ENCODE results near the gene ATP6V0C.

ATP6V0C gene

DNA sequence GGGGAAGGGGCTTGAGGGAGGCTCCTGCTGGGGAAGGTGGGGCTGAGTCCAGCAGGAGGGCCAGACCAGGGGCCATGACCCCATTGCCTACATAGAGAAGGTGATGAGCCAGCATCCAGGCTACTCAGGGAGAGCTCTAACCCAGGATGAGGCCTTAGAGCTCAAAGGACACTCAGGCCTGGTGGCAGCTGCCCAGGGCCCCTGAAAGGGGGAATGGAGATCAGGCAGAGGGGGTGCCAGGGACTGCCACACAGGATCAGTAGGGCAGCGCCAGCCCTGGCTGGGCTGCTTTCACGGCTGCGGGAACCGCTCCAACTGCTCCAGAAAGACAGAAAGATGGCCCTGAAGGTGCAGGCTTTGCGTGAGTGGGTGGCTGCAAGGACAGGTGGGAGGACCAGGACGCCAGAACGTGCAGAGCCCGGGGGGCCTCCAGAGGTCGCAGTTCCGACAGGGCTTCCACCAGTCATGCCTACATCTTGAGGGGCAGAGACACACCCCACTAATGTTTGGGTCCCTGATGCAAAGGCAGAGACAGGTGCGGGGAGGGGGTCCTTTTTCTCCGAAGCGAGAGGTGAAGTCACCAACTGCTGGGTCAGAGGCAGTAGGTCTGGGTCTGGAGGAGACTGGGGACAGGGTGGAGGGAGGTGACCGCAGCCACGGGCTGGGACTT is 882 bp upstream of the ATP6V0C start:
- DNase-seq, result no peak

DNA sequence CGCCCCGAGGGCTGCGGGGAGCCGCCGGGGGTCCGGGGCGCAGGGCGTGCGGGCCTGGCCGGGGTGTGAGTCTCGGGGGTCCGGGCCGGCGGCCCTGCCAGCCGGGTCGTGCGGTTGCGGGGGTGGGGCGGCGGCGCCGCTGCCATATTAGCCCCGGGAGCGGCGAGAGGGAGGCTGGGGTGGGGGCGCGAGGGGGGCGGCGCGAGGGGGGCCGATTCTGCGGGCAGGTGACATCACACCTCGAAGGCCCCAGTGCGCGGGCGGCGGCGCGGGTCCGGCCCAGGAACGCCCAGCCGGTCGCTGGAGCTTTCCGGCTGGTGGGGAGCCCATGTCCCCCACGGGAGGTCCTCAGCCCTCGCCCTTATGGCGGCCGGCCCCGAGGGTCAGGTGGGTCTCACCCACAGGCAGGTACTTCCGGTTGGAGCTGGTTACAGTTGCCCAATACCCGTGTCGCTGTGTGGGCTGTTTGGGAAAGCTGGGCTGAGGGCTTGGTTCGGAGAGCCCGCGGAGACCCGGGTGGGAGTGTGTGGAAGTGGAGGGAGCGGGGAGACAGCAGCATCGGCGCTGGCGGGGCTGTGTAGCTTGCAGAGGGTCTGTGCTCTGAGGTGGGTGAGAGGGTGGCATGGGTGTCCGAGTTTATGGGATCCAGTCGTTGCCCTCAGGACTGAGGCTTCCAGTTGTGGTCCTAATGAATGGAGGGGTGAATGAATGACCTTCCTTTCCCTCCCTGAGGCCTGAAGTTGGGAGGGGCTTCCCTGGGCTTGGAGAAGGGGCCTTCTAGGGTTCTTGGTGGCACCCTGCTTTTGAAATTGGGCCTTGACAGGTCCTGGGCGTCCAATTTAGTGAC is 804 bp downstream of the ATP6V0C start:
- DNase-seq, result peak; percentile 40 to 43

DNA sequence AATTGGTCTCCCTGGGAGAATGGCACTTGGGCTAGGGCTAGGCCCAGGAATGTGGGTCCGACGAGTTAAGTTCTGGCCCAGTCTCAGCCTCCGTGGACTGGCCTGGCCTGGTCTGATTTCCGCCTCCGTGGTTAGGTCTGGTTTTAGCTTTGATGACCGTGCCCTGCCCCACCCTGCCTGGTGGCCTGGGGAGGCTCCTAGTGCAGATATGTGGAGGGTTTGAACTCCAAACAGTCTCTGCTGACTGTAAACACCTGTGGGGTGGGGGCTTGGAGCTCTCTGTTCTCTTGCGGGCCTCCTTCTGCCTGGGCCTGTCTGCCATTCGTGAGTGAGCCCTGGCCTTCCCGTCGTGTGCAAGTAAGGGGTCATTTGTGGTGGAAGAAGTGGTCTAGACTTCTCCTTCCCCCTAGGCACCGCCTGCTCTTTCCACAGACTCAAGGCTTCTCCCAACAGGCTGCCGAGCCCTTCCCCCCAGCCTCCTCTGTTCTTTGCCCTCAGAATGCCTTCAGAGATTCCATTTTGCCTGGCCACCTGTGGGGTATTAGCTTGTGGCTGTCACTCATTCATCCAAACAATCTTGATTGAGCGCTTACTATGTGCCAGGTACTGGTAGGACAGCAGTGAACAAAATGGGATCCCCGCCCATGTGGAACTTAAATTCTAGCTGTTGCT is 1.6 kb downstream of the ATP6V0C start:
- DNase-seq, result no peak

DNA sequence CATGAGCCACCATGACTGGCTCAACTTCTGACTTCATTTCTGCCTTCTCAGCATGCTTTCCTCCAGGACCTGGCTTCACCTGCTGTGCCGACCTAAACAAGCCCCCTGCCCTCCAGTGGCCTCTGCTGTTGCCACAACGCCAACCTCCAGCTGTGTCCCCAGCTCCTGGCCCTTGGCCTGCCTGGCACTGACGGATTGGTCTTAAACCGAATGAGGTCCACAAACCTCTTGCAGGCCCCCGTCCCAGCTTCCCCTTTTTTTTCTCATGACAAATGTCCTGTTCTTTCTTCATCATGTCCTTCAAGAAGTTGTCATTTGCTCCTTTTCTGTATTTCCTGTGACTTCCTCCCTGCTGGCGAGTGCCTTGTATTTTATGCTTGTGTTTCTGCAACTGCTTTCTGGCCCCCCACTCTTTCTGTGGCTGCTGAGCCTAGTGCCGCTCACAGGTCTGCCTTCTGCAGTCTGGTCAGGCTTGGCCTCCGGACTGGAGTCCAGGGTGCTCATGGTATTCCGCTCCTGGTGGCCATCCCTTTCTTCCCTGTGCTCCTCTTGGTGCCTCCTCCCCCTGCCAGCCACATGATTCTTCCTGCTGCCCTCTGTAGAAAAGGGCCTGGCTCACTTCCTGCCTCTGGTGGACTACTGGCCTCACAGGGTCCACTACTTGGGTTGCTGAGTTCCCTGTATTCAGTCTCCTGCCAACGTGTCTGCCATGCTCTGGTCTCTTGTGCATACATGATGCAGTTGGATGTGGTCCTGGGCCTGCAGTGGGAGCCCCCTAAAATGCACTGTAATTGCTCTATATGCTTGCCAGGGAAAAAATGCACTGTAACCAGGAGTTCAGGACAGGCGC is 2.9 kb downstream of the ATP6V0C start:
- DNase-seq, result no peak

DNA sequence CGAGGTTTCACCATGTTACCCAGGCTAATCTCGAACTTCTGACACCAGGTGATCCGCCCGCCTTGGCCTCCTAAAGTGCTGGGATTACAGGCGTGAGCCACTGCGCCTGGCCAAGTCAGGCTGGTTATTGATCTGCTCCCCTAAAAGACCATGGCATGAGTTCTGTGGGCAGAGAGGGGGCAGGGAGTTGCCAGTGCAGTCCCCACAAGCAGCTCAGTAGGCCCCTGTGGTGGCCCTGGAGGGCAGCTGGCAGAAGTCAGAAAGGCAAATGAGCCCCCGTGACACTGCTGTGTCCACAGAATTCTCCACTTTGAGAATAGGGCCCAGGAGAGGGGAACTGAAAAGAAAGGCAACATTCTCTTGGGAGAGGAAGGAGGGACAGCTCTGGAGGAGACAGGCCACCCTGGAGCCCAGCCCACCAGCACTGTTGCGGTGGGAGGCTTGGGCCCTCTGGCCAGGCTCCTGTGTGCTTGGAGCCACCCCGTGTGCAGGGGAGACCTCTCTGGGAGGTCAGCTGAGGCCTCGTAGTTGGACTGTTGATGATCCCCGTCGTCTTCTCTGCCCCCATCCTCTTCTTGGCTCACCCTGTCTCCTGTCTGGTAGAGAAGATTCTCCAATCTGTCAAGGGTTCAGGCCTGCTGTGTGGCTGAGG is 4.3 kb downstream of the ATP6V0C start:
- no peak for DNase-seq

DNA sequence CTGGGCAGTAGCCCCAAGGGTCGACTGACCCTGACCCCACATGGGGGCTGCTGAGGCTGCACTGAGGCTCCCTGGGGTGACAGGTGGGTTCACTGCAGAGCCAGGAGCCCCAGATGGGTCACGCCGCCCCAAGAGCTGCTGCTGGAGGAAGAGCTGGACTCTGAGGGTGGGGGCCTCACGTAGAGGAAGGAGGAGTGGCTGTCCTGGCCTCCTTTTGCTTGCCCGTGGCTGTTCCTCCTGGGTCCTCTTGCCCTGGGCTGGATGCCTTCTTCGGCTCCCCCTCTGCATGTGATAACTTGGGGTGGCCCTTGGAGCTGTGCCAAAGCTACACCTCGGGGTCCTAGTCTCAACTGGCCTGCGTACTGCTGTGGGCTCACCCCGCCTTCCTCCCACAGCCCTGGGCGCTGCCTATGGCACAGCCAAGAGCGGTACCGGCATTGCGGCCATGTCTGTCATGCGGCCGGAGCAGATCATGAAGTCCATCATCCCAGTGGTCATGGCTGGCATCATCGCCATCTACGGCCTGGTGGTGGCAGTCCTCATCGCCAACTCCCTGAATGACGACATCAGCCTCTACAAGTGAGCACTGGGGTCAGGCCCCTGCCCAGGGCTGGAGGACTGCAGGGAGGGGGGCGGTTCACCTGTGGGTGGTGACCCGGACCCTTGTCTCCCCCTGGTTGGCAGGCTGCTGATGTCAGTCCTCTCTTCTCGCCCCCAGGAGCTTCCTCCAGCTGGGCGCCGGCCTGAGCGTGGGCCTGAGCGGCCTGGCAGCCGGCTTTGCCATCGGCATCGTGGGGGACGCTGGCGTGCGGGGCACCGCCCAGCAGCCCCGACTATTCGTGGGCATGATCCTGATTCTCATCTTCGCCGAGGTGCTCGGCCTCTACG is 5.3 kb downstream of the ATP6V0C start:
- DNase-seq, result no peak

DNA sequence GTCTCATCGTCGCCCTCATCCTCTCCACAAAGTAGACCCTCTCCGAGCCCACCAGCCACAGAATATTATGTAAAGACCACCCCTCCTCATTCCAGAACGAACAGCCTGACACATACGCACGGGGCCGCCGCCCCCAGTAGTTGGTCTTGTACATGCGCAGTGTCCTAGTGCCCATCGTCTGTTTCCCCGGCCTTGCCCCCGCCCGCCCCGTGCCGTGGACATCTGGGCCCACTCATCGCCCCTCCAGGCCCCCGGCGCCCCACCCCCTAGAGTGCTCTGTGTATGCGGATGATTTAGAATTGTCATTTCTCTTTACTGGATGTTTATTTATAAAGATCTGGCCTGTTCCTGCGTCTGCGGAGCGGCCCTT is 5.9 kb downstream of the ATP6V0C start:
- no peak for DNase-seq

DNA sequence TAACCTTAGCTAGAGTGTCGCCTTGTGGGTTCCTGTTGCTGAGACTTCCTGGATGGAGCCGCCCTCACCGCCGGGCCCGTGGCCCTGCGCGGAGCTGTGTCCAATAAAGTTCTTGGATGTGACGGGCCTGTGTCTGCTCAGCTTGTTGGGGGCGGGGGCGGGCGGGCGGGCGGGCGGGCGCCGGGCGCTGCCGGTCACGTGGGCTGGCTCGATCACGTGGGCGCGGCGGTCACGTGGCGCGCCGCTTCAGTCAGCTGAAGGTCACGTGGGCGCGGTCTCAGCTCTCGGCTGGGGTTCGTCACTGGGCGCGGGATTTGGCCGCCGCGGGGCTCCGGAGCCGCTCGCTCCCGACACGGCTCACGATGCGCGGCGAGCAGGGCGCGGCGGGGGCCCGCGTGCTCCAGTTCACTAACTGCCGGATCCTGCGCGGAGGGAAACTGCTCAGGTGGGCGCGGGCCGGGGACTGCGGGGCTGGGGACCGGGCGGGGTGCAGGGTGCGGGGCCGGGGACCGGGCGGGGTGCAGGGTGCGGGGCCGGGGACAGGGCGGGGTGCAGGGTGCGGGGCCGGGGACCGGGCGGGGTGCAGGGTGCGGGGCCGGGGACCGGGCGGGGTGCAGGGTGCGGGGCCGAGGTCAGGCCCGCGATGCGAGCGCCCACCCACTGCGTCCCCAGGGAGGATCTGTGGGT is 6.5 kb downstream of the ATP6V0C start, which contains the start of gene AMDHD2:
Gene AMDHD2 (plus strand): TSS at position 275 of the 687 bp plus-strand sequence. CDS start 88 bp downstream, at position 363.
- DNase-seq, result peak; percentile 90 to 92

DNA sequence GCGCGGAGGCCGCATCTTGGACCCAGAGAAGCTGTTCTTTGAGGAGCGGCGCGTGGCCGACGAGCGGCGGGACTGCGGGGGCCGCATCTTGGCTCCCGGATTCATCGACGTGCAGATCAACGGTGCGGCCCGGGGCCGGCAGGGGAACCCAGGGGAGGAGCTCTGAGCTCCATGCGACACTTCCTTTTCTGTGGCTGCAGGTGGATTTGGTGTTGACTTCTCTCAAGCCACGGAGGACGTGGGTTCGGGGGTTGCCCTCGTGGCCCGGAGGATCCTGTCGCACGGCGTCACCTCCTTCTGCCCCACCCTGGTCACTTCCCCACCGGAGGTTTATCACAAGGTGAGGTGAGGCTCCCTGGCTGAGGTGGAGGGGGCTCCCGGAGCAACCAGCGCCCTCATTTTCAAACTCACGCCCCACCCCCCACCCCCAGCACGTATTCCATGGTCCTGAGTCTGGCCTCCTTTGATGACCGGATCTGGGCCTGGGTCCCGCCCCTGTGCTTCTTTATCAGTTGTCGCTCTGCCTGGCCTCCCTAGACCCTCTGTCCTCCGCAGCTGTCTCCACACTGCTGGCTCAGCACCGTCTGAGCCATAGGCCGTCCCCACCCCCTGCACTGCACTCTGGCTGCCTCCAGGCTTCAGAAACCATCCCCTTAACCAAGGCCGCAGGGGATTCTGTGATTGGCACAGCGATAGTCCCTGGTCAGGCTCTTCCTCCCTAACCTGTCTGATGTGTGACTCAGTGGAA is 7.2 kb downstream of the ATP6V0C start:
- DNase-seq, result peak; percentile 47 to 53

DNA sequence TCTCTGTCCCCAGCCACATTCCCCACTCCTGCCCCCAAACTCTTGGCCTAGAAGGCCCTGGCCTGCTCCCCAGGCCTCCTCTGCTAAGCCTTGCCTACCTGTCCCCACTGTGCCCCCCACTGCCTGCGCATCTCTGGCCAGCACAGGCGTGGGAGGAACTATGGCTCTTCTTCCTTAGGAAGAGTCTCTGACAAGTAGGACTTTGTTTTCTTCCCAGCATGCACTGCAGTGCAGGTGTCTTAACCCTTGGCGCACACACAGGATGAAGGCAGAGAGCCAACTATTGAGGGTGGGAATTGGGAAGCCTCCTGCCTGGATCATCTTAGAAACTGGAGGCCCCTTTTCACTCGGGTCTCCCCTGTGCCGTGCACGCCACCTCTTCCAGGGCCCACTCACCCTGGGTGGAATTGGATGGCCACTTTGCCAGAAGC is 10.1 kb downstream of the ATP6V0C start:
- no peak for DNase-seq

DNA sequence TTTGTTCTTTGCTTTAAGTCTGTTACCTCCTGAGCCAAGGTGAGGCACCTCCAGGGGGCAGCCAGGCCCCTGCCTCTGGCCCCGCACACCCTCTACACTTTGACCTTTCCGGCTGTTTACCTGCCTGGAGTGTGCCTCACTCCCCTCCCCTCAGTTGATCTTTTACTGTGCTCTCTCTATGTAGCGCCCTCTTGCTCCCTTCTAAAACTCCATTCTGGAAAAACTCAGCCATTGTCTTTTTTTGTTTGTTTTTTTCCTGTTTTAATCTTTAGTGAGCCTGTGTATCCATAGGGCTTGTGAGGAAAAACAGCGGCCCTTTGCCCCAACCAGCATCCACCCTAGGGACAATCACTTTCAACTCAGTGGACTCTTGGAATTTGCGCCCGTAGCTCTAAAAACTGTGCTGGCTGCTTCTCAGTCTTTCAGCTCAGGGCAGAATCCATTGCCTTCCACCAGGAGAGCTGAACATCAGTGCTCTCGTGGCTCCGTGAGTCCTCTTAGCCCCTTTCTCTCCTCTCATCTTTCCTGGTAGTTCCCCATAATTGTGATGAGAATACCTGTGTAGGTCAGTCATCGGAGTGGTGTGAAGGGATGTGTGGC is 10.7 kb downstream of the ATP6V0C start:
- no peak for DNase-seq

DNA sequence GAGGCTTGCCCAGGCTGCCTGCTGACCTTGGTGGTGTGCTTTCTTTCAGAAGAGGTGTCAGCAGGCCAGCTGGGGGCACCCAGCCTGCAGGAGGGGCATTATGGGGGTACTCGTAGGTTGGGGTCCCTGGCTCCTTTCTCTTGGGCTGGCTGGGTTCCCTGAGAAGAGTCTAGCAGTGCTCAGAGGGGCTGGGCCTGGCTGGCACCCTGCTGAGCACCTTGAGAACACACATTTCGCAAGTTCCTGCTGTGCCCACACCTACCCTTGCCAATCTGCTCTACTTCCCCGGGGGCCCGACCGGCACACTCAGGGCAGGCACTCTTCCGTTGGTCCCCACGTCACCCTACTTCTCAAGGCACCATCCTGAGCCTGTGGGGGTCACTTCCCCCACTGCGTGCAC is 12.4 kb downstream of the ATP6V0C start:
- DNase-seq, result no peak

DNA sequence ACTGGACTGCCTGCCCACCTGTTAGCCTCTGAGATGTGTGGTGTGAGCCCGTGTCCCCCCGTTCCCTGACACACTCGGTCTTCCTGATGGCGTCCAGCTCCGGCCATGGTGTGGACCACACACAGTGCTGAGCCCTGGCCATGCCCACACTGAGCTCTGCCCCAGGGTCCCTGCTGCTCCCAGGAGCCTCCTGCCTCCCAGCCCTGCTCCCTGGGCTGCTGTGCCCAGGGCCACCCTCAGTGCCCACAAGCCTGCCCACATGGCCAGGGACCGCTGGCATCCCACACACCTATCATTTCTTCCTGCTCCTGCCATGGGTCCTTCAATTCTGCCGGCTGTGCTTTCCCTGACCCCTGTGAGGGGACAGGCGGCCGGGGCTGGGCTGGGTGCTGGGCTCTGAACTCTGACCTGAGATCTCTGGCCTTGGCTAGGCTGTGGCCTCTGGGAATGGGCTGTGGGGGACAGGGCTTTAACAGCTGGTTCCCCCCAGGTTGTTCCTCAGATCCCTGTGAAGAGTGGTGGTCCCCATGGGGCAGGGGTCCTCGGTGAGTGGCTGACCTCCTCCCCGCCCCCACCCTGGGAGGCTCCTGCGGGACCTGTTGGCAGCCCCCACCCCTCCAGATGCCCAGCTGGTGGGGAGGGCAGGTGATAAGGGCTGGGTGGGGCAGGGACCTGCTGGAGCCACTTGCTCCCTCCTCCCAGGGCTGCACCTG is 13.5 kb downstream of the ATP6V0C start:
- peak in 1 of 2 donors; percentile 14 for DNase-seq

DNA sequence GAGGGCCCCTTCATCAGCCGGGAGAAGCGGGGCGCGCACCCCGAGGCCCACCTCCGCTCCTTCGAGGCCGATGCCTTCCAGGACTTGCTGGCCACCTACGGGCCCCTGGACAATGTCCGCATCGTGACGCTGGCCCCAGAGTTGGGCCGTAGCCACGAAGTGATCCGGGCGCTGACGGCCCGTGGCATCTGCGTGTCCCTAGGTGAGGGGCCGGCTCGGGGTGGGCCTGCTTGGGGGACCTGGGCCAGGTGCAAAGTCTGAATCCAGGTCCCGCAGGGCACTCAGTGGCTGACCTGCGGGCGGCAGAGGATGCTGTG is 14.0 kb downstream of the ATP6V0C start:
- no peak for DNase-seq

DNA sequence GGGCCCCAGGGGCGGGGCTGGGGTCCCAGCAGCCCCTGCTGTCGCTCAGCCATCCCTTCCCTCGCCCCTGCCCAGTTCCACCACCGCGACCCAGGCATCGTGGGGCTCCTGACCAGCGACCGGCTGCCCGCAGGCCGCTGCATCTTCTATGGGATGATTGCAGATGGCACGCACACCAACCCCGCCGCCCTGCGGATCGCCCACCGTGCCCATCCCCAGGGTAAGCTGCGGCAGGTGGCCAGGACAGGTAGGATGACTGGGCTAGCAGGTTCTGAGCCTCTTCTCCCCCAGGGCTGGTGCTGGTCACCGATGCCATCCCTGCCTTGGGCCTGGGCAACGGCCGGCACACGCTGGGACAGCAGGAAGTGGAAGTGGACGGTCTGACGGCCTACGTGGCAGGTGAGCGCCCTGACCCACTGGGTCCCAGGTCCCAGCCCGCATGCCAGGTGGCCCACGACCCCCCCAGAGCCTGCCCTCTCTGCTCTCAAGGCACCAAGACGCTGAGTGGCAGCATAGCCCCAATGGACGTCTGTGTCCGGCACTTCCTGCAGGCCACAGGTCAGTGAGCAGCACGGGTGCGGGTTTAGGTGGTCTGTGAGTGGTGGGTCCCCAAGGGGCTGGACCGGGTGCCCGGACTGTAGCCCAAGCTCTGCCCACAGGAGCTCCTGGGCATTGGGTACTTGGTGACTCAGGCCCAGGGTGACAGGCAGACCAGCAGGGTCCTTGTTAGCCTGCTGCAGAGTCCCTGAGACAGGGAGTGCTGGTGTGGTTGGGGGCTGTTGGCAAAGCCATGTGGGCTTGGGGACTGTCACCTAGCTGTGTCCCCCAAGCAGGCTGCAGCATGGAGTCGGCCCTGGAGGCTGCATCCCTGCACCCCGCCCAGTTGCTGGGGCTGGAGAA is 14.7 kb downstream of the ATP6V0C start:
- DNase-seq, result no peak

DNA sequence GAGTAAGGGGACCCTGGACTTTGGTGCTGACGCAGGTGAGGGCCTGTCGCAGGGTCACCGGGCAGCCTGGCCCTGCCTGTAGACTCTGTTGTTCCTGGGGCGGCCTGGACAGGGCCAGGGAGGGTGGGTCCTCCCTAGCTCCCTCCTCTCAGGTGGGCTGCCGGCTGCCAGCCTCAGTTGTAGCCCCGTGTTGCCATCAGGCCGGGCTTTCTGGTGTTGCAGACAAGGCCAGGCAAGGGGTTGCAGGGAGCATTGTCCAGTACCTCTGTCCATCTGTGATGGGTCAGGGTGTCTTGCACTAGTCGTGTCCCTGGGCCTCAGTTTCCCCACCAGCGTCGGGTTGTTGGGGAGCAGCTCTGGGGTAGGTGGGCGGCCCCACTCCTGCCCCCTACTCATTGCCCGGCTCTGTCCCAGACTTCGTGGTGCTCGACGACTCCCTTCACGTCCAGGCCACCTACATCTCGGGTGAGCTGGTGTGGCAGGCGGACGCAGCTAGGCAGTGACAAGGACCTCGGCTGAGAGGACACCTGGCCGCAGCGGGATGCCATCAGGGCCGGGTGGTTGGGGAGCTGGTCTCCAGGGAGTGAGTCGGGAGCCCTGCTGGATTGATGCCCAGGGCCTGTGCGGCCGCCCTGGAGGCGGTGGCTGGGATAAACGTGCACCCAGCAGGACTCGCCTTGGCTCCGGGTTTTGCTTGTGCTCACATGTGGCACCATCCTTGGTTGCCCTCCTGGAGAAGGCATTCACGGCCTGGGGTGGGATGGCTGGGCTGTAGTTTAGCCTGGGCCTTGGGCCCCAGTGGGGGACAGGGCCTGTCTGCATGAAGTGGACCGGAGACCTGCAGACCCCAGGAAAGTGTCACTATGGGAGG is 15.5 kb downstream of the ATP6V0C start:
- DNase-seq, result peak in 1 of 2 donors; percentile 17

Data from stimulated activated CD4-positive, alpha-beta T cell treated with anti-CD3 and anti-CD28 coated beads, Interleukin-2, amount 100 ng/mL, for 24 hours (primary cell).